GM21825 (cell line): Measurements from ENCODE around the gene FAM124A.

ENCODE experiments used
- ATAC-seq: cut with Tn5 transposase; IDR thresholded peaks from one replicate; pipeline ENCODE4 v1.9.1; 2021; ENCODE audit warnings: mild to moderate bottlenecking, moderate library complexity; ENCODE audit not compliant: unreplicated experiment

FAM124A gene, protein sequence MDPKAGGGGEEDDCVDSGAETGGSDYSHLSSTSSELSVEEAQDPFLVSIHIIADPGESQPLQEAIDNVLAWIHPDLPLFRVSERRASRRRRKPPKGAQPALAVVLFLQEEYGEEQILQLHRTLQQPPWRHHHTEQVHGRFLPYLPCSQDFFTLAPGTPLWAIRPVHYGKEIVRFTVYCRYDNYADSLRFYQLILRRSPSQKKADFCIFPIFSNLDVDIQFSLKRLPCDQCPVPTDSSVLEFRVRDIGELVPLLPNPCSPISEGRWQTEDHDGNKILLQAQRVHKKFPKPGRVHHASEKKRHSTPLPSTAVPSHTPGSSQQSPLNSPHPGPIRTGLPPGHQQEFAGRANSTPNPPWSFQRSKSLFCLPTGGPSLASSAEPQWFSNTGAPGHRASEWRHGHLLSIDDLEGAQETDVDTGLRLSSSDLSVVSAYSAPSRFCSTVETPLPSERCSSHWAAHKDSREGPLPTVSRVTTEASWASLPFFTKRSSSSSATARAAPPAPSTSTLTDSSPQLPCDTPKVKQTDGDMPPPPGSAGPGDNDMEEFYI

DNA sequence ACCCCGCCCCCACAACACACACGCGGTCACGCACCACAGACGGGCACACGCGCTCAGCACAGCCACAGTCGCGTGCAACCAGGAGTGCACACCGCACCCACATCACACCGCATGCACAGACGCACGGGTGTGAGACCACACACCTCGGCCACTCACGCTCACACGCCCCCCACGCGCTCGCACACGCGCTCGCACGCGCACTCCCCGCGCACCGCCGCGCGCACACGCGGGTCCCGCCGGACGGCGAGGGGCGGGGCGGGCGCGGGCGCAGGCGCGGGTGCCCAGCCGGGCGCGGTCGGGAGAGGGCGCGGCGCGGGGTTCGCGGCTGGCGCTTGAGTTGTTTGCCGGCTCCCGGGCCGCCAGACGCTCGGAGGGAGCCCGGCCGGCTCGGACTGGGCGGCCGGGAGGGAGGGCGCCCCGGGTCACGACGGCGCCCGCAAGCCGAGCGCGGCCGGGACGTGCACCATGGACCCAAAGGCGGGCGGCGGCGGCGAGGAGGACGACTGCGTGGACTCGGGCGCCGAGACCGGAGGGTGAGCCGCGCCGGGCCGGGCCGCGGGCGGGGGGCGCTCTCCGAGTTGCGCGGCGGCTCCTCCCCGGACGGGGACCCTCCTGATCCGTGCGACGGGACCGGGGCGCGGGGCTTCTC lies at the start of gene FAM124A:
Gene FAM124A (plus strand): TSS at position 362 of the 649 bp plus-strand sequence. CDS start 104 bp downstream, at position 466.
- ATAC-seq: peak; percentile 85

DNA sequence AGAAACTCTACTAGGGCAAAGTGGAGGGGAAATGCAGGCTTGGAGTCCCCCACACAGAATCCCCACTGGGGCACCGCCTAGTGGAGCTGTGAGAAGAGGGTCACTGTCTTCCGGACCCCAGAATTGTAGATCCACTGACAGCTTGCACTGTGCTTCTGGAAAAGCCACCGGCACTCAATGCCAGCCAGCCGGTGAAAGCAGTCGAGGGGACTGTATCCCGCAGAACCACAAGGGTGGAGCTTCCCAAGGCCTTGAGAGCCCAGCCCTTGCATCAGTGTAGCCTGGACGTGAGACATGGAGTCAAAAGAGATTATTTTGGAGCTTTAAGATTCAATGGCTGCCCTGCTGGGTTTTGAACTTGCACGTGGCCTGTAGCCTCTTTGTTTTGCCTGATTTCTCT lies 47.2 kb upstream of the FAM124A start:
- ATAC-seq: no peak

DNA sequence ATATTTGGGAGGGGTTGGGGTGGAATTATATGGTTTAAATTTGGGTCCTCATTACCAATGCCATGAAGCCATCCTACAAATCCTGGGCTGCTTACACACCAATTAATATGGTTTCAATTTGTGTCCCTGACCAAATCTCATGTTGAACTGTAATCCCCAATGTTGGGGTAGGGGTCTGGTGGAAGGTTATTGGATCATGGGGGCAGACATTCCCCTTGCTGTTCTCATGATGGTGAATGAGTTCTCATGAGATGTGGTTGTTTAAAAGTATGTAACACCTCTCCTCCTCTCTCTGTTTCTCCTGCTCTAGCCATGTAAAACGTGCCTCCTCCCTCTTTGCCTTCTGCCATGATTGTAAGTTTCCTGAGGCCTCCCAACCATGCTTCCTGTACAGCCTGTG lies 46.6 kb upstream of the FAM124A start:
- ATAC-seq: no peak

DNA sequence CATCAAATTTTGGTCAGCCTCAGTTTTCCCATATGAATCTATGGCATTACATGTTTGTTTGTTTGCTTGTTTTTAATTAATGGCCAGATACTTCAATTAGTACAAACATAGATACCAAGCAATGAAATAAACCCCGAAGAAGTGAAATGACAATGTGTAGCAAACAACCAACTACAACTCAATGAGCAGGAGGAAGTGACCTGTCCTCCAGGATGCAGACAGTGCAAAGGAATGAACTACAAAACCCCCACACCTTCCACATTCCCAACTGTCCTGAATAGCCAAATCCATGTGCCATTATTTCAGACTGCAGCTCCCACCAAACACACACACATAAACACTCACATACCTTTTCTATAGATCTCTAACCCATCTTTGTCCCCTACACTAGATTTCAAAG lies 45.0 kb upstream of the FAM124A start:
- no peak for ATAC-seq

DNA sequence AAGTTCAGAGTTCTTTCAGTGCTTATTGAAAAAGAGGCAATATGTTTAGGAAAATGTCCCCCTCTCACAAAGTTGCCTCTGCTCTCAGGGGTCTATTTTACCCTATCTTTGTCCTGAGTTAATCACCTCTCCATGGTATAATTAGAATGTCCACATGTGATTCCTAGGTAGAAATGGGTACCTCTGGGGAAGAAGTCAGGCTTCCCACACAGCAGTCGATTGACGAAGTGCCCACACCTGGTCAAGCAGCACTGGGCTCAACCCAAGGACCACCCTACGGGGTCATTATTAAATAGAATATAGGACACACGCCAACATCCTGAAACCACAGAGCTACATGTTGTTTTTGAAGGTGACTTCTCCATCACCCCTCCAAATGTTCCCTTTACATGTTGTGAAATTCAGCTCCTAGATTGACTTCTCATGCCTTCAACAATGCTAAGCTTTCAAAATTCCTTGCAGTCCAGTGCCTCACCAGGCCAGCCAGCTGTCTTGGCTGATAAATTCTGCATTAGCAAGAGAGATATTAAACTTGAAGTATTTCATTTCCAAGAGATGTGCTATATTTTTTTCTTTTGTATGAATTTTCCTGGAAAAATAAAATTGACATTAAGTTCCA lies 43.6 kb upstream of the FAM124A start:
- ATAC-seq: no peak

DNA sequence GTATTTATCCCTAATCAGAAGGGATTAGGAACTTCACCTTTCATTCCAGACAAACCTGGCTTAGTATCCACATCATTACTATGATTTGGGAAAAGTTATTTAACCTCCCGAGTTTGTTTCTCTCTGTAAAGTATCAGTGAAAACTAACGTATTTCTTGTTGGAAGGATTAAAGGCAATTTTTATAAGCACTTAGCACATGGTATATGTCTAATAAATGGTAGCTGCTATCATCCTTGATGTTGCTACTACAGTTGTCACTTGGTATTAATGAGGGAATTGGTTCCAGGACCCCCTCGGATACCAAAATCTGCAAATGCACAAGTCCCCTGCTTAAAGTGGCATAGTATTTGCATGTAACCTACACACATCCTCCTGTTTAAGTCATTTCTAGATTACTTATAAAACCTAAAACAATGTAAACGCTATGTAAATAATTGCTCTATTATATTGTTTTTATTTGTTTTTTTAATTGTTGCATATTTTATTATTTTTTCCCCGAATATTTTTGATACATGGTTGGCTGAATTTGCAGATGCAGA lies 42.7 kb upstream of the FAM124A start:
- ATAC-seq: no peak

DNA sequence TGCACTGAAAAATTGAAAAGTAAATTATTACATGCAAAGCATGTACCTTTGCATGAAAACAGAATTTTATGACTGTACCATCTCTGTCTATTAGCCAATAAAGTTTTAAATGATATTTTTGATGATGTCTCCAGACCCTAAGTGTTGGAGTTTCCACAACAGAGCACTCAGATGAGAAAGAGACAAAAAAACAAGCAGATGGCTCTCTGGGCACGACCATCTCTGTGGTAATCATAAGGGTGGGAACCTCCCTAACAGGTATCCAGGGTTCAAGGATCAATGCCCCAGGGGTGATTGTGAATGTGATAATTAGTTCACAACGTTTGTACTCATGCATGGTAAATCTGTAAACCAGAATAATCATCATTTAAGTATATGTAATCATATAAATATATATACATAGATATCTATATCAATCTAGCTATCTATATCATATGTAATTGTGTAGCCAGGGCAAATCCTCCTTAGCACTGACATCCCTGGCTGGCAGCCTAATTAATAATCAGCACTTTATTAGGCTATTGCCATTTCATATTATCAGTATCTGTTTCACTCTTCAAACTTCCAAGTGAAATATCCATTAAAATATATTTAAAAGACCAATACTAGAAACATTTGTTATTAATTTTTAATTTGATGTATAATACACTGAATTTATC lies 41.2 kb upstream of the FAM124A start:
- no peak for ATAC-seq

DNA sequence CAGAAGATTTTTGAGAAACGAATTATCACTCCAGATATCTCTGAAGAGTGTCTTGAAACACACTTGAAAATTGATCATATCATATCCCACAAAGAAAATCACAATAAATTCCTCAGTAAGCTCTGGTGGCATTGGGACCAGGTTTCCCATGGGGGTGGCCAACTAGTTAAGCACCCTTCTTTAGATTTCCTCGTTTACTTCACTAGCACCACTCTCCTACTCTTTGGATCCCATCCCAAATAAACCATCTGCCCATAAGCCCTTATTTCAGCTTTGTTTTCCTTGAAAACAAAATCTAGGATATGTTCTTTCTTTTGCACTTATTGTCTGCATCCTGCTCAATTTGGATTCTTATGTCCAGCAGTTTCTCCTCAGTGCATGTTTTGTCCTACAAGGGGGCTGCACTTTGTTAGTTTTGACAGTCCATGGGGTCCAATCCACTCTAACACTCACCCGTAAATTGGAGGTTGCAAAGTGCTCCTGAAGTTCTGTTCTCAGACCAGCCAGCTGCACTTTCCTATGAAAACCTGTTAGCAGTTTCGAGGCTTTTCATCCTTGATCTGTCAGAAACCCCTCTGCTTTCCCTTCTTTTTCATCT lies 40.3 kb upstream of the FAM124A start:
- no peak for ATAC-seq

DNA sequence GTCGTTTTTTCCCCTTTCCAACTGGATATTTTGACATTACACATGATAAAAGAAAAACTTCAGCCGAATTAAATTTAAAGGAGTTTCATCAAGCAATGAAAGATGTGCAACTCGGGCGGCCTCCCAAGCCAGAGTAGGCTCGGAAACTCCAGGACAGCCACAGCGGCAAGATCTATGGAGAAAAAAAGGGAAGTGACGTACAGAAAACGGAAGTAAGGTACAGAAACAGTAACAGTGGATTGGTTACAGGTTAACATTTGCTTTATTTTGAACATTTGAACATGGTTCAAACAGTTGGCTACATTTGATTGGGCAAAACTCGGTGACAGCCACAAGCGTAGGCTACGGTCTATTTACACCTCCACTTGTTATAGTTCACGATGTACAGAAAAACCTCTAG lies 30.5 kb upstream of the FAM124A start:
- ATAC-seq: no peak

DNA sequence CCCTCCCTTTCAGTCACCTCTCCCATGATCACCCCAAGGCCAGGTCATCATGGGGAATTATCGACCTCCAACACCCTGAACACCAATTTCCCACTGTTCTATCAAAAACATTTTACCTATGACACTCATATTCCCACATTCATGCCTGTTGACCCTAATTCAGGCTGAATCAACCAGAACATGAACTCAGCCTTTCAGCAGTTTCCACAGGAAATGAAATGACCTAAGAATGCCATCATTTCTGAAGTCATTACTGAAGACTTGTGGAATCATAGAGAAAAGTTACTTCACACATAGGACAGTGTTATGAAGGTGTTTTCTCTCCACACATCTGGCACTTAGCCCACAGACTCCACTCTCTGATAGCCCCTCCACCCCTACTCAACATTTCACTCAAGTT lies 29.9 kb upstream of the FAM124A start:
- no peak for ATAC-seq

DNA sequence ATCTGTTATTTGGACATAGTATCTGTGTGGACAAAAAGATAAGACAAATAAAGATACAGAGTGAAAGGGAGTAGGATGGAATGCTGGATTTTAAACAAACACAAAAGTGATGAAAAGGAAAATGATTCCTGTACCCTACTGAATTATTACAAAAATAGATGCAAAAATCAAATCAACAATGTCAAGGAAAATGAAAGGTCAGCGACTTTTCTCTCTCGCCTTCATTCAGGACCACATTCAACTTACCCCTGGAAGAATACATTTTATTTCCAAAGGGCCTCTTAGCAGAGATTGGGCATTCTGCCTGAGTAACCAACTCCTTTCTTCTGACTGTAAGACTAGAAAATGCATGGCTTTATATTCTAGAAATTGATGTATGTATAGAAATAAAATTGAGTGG lies 28.8 kb upstream of the FAM124A start:
- no peak for ATAC-seq

DNA sequence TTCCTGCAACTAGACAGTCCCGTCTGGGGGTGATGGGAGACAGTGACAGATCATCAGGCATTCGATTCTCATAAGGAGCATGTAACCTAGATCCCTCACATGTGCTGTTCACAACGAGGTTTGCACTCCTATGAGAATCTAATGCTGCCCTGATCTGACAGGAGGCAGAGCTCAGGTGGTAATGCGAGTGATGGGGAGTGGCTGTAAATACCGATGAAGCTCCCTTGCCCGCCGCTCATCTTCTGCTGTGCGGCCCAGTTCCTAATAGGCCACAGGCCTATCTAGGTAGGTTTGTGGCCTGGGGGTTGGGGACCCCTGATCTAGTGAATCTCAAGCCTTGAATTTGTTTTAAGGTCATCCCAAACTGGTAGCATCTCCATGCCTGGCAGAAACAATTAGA lies 27.3 kb upstream of the FAM124A start:
- ATAC-seq: no peak

DNA sequence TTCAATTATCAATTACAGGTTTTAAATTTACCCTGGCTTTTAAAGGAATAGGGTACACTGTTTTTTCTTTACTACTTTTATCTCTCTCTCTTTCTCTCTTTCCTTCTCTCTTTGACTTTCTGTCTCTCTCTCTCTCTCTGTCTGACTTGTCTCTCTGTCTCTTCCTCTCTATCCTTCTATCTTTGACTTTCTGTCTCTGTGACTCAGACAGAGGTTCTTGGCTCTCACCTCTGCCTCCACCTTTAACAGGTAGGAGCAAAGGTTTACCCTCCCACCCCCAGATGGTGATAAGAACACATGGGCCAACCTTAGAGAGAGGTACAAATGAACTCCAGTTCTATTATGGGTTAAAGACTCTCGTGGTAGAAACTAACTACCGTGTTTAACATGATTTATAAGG lies 20.3 kb upstream of the FAM124A start:
- no peak for ATAC-seq

DNA sequence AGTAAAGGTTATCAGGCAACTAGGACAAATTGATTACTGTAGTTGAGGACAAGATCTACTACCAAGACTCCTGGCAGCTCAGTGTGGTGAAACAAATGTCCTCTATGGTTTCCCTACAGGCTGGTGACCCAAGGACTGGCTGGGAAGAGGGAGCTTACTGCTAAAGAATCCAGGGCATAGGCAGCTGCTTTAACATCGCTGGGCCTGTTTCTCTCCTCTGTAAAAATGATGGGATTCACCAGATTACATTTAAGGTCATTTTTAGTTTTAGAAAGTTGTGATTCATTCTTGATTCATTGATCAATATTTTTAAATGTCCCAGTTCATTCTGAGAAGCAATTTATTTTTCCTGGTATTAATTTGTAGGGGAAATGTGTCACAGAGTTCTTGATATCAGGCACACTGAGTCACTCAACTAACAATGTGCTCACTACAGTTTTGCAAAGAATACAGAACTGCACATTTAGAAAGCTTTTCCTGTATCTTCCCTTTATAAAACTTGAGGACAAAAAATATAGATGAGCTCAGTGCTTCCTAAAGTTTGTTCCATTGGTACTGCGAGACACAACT lies 19.6 kb upstream of the FAM124A start:
- no peak for ATAC-seq

DNA sequence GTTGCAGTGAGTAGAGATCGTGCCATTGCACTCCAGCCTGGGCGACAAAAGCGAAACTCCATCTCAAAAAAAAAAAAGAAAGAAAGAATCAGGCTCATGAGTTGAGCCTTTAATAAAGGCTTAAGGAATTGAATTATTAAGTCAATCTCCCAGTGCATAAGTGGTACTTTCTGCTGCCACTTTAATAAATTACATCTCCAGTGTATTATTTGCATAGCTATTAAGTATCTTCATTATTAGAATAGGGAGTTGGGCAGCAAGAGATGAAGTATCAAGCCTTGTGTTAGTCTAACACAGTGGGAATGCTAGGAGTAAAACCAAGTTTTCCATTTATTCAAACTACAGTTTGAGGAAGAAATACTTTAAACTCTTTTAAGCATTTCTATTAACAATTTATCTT lies 15.6 kb upstream of the FAM124A start:
- ATAC-seq: no peak

DNA sequence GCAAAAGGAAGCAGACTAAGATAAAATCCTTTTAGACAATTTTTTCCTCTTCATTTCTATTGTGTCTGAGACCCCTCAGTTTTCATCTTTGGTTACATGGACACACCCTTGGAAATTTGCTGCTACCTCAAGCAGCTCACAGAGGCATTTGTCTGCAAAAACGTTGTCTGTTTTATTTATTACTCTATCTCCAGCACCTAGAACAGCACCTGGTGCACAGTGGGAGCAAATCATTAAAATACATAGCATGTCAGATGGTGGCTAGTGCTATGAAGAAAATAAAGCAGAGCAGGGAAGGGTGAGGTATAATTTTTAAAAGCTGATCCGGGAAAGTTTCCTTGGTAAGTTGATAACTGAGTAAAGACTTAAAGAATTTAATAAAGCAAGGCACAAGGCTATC lies 14.3 kb upstream of the FAM124A start:
- ATAC-seq: no peak

DNA sequence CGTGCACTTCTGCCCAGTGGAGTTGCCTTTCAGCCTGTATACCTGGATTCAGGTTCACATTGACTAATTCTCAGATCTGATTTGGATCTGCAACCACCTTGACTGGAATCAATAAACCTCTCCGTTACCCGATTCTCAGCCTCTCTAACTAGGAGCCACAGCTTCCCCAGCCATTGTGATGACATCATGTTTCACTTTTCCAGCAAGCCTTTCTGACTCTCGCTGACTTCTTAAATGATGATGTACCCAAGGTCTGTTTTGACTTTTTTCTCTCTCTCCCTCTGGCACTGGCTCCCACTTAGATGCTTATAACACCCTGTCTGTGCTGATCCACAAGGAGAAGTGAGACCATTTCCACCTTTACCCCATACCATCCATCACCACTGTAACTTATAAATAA lies 13.5 kb upstream of the FAM124A start:
- ATAC-seq: no peak

DNA sequence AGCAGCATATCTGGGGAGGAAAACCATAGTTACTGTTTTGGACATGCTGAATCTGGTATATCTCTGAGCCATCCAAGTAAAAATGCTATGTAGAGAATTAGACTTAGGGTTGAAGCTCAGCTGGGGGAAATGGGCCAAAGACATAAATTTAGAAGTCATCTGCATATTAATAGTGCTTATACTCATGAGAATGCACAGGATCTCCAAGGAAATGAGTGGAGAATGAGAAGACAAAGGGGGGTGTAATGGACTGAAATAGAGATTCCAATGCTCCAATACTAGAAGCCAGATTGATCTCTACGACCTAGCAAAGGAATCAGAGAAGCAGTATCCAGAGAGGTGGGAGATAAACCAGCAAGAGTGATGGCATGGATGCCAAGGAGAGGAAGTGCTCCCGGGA lies 10.3 kb upstream of the FAM124A start:
- ATAC-seq: no peak

DNA sequence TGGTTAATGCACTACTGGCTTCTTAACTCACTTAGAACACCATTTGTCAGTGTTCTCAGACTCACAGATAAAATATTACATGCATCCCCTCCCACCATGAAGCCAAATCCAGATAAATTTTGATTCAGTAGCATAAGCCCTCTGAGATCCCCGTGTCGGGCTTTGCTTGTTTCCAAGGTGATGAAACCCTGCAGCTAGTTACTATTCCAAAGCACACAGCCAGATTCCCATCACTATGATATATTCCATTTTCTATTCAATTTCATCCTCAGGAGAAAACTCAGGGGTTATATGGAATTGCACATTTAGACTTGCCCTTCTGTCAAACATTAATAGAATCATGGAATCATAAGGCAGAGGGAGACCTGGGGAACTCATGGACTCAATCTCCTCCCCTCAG lies 9.4 kb upstream of the FAM124A start:
- no peak for ATAC-seq

DNA sequence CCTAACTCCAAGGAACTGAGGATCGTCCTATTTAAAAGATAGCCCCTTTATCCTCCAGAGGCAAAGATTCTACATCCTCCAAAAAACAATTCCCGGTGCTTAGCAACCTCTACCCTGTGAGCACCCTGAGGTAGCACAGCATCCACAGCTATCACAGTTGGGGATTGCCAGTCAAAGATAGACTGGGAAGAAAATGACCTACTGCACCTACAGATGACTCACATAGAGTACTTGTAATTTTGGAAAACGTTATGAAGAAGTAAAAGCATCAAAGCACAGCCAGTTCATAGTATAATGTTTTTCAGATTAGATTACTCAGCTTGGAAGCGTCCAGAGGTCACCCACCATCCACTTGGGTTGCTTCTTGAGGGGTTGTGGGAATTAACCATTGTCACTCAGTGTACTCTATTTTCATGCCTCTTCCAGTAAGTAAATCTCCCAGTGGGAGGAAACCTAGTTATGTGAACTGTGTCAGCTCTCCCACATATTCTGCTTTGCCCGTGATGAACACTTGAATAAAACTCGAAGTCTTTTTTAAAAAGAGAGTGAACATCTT lies 8.9 kb upstream of the FAM124A start:
- no peak for ATAC-seq
